Measurements from ENCODE around the gene PITPNC1.
"Not testable (repeated sequence)": the region's sequence is repeated elsewhere in the genome, so short reads cannot be mapped to it uniquely, and the experiment has no call there.

PITPNC1 gene

DNA sequence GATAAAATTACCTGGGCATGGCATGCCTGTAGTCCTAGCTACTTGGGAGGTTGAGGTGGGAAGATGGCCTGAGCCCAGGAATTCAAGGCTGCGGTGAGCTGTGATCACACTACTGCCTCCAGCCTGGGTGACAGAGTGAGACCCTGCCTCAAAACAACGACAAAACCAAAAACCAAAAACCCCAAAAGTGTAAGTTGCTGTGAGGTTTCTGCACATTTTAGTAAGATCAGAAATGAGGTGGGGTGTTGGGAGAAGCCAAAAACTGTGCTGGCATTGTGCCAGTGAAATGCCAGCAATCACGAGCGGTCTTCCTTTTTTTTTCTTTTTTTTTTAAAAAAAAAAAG lies 114.6 kb downstream of the PITPNC1 start:
- no peak for DNase-seq

- DNase-seq, result no peak
Measured at GRCh38 chr17:67492251-67492740, 115.2 kb downstream of the PITPNC1 start.

- no peak for DNase-seq
Measured at GRCh38 chr17:67492824-67493517, 115.9 kb downstream of the PITPNC1 start.

- DNase-seq, result no peak
Measured at GRCh38 chr17:67493812-67494211, 116.7 kb downstream of the PITPNC1 start.

DNA sequence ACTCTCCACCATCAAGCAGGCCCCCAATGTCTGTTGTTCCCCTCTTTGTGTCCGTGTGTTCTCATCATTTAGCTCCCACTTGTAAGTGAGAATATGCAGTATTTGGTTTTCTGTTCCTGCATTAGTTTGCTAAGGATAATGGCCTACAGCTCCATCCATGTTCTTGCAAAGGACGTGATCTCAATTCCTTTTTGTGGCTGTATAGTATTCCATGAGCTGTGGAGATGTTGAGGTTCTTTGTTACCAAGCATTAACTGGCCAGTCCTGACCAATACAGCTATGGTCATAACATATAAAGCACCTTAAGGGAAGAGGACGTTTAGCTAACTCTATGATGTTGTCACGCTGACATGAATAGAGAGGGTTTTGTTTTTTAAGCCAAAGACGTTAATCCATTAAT lies 118.5 kb downstream of the PITPNC1 start:
- DNase-seq, result not testable (repeated sequence)

- DNase-seq, result no peak
Measured at GRCh38 chr17:67496286-67496685, 119.2 kb downstream of the PITPNC1 start.

GRCh38 chr17:67499685-67500084 lies 122.6 kb downstream of the PITPNC1 start:
- no peak for DNase-seq

DNA sequence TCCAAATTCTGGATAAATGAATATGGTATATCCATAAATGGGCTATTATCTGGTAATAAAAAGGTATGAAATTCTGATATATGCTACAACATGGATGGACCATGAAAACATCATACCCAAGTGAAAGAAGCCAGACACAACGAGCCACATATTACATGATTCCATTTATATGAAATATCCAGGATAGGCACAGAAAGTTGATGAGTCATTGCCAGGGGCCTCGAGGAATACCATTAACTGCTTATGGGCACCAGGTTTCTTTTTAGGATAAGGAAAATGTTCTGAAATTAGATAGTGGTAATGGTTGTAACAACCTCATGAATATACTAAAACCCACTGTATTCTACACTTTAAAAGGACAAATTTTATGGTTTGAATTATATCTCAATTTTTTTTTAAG lies 123.2 kb downstream of the PITPNC1 start:
- no peak for DNase-seq

- DNase-seq, result no peak
Measured at GRCh38 chr17:67500677-67501300, 123.7 kb downstream of the PITPNC1 start.

DNA sequence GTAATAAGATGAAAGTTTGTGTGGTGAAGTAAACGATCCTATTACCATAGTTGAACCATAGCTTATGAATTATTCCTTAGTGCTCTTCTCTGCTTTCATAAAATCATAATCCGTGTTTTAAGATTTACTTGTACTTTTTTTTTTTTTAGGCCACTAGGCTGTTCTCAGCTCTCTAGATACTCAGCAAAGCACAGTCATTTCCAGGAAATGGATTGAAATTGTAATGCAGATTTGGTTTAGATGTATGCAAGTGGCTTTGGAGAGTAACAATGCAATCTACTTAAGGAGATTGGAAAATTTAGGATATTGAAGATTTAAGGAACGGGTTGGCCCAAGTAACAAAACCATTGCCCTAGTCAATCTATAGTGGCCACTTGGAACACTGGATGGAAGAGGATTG lies 125.1 kb downstream of the PITPNC1 start:
- no peak for DNase-seq

DNA sequence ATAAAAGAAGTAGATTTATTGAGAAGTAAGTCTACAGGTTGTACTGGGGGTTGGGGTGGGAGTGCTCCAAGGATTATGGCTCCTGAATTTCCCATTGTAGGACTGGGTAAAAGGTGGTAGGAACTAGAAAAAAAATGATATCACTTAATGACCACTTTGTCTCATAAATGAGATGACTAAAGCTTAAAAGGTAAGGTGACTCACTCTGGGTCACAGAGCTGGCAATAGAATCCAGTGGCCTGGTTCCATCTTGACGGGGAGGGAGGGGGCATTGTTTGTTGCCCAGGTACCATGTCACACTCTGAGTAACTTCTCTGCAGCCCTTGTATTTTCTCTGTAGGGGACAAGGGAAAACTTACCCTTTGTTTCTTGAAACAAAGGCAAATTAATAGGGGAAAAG lies 126.1 kb downstream of the PITPNC1 start:
- no peak for DNase-seq

DNA sequence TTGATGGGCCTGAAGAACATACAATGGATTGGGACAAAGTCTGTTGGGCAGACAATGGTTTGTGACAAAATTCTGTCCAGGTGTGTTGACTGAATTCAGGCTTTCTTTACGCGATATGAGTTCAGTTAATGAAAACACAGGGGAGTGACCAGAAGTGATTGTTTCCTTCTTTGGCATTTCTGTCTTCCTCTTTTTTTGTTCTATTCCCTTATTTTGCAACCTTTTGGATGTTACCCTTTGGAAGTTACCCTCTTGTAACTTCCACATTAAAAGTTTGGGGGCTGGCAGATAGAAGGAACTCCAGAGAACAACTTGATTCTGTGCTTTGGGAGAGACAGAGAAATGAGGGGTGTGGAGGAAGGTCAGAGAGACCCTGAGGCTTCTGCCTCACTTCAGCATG lies 126.7 kb downstream of the PITPNC1 start:
- no peak for DNase-seq

- no peak for DNase-seq
Measured at GRCh38 chr17:67504182-67504581, 127.1 kb downstream of the PITPNC1 start.

- DNase-seq, result no peak
Measured at GRCh38 chr17:67506966-67507365, 129.9 kb downstream of the PITPNC1 start.

- DNase-seq, result no peak
Measured at GRCh38 chr17:67509390-67510287, 132.6 kb downstream of the PITPNC1 start.

- no peak for DNase-seq
Measured at GRCh38 chr17:67511012-67511411, 133.9 kb downstream of the PITPNC1 start.

GRCh38 chr17:67511804-67512203 lies 134.7 kb downstream of the PITPNC1 start:
- DNase-seq, result no peak

GRCh38 chr17:67514998-67515397 lies 137.9 kb downstream of the PITPNC1 start:
- no peak for DNase-seq

- no peak for DNase-seq
Measured at GRCh38 chr17:67515490-67516083, 138.5 kb downstream of the PITPNC1 start.

DNA sequence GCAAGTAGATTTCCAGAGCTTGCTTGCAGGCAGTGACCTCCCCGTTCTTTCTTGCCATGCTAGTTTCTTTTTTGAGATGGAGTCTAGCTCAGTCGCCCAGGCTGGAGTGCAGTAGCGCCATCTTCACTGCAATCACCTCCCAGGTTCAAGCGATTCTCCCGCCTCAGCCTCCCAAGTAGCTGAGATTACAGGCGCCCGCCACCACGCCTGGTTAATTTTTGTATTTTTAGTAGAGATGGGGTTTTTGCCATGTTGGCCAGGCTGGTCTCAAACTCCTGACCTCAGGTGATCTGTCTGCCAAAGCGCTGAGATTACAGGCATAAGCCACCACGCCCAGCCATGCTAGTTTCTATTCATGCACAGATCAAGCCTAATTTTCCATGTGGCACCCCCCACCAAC lies 139.5 kb downstream of the PITPNC1 start:
- not testable (repeated sequence) for DNase-seq

DNA sequence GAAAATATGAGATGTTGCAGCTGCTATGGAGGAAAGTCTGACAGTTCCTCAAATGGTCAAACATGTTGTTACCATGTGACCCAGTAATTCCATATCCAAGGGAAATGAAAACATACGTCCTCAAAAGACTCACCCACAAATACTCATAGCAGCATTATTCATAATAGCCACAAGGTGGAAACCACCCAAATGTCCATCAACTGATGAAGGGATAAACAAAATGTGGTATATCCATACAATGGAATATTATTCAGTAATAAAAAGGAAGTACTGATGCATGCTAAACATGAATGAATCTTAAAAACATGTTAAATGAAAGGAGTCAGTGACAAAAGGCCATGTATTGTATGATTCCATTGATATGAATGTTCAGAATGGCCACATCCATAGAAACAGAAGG lies 140.2 kb downstream of the PITPNC1 start:
- no peak for DNase-seq

GRCh38 chr17:67518876-67519275 lies 141.8 kb downstream of the PITPNC1 start:
- no peak for DNase-seq

DNA sequence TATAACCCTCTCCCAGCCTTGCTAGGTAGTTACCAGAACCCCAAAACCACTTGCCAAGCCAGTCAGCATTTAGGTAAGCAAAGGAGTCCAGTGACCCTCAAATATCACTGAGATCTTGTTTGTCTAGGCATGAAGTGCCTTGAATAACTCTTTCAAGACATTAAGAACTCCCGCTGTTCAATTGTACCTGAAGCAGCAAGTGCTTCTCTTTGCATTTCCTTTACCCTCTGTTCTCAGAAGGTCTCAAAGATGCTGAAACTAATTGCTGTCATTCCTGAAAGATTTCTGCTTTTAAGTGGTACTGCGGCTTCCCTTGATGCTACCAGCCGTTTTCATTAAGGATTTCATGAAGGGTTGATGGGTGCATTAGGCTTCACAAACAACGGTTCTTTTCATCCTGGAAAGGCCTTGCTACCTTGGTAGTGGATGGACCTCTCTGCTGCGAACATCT lies 142.7 kb downstream of the PITPNC1 start:
- DNase-seq, result no peak

All from stimulated activated CD8-positive, alpha-beta memory T cell treated with anti-CD3 and anti-CD28 coated beads, Interleukin-4, amount 100 ng/mL, for 48 hours (primary cell).